K562 (cell line): ENCODE results near the gene ENTREP3. TPM values are rescaled to one million over a fixed set of nuclear protein-coding genes. Genes with fewer than 3 reads are reported as not detected.
A peak's percentile ranks its signal among the peaks of the same experiment; 100 is the strongest.

ENCODE experiments used
- ATAC-seq: fragments of 200-7000 bp; cut with Tn5 transposase; 3 replicates; pipeline ENCODE4 v1.9.1; 2020; ENCODE audit warnings: moderate library complexity
- BruUV-seq: library from RNA; stranded (reverse); fragments of 400-500 nt; replicated peaks from 2 replicates; lab custom pipeline; 2021; lab: Mats Ljungman, UMichigan
- CTCF ChIA-PET: fragments of 300-600 bp; formaldehyde crosslinking; extraction: SDS; loops from one replicate; lab custom pipeline; 2021; ENCODE audit warnings: low intra/inter-chr PET ratio; lab: Yijun Ruan, JAX
- POLR2A ChIA-PET: fragments of 300-600, 350-650 bp; sonication (Branson Sonifier 250); formaldehyde crosslinking; extraction: SDS; loops from one replicate; lab custom pipeline; 2021; ENCODE audit warnings: antibody characterized with exemption, inconsistent platforms; lab: Yijun Ruan, JAX
- DNase-seq, 4 experiments: peaks; one replicate each; pipeline versions ENCODE4 v3.0.0 to v3.0.0-alpha.2; 2011 to 2018; ENCODE audit warnings: low spot score in 3 of 4, mixed read lengths in 3 of 4; ENCODE audit errors: extremely low read depth in 1 of 4
- FAIRE-seq: peaks from 2 replicates; lab custom pipeline; 2011; peaks lifted over from hg19 to GRCh38; lab: Jason Lieb, UNC
- H2AFZ ChIP-seq: 2 replicates; pipeline ENCODE4 v1.6.0; 2011; ENCODE audit warnings: low read depth, low read length, control low read depth, inconsistent platforms
- H3K27ac ChIP-seq: fragments of 200-600 bp; 3 replicates; pipeline ENCODE4 v1.8.0; 2011; ENCODE audit warnings: low read depth, mild to moderate bottlenecking, control low read depth, inconsistent platforms, low read length, moderate library complexity, mixed read lengths; ENCODE audit errors: extremely low read depth
- H3K27me3 ChIP-seq, 2 experiments: fragments of 300-600 bp in 1 of 2; 2 replicates in 1 of 2; 3 replicates in 1 of 2; pipeline versions ENCODE4 v1.6.0 to v1.8.0; 2011; ENCODE audit warnings: inconsistent platforms in 2 of 2, low read length in 2 of 2, mild to moderate bottlenecking in 1 of 2, mixed read lengths in 1 of 2, moderate library complexity in 1 of 2; ENCODE audit not compliant: control insufficient read depth in 2 of 2, insufficient read depth in 2 of 2
- H3K36me3 ChIP-seq: fragments of 300-600 bp; 3 replicates; pipeline ENCODE4 v1.8.0; 2011; ENCODE audit warnings: mild to moderate bottlenecking, low read length, inconsistent platforms; ENCODE audit not compliant: control insufficient read depth, insufficient read depth
- H3K4me1 ChIP-seq, 2 experiments: fragments of 200-600 bp in 1 of 2; replicated peaks in 1 of 2; 2 replicates in 1 of 2; 3 replicates in 1 of 2; pipeline versions ENCODE4 v1.5.1 to v1.8.0; 2011; ENCODE audit warnings: inconsistent platforms in 2 of 2, low read length in 2 of 2, mild to moderate bottlenecking in 1 of 2, mixed read lengths in 1 of 2, moderate library complexity in 1 of 2; ENCODE audit not compliant: control insufficient read depth in 2 of 2, insufficient read depth in 2 of 2
- H3K4me2 ChIP-seq: 2 replicates; pipeline ENCODE4 v1.6.1; 2011; ENCODE audit warnings: low read length, control low read depth, inconsistent platforms, mixed read lengths; ENCODE audit not compliant: insufficient read depth
- H3K4me3 ChIP-seq: fragments of 200-600 bp; sonication (generic), shearing (Covaris generic); 2 replicates; pipeline ENCODE4 v1.5.1; 2016; ENCODE audit warnings: control low read depth, inconsistent platforms
- H3K79me2 ChIP-seq: fragments of 200-600 bp; 3 replicates; pipeline ENCODE4 v1.8.0; 2011; ENCODE audit warnings: low read length, inconsistent platforms; ENCODE audit not compliant: control insufficient read depth, insufficient read depth
- H3K9ac ChIP-seq, 2 experiments: 2 replicates each; pipeline versions ENCODE4 v1.6.0 to v1.6.1; 2011; ENCODE audit warnings: low read depth in 2 of 2, low read length in 2 of 2, control low read depth in 1 of 2, inconsistent platforms in 1 of 2, mild to moderate bottlenecking in 1 of 2, mixed read lengths in 1 of 2; ENCODE audit not compliant: insufficient read depth in 1 of 2
- H3K9me1 ChIP-seq: one replicate; pipeline ENCODE4 v1.6.0; 2011; ENCODE audit warnings: inconsistent platforms, mild to moderate bottlenecking, low read length, moderate library complexity; ENCODE audit not compliant: control insufficient read depth, insufficient read depth
- H3K9me3 ChIP-seq: replicated peaks from 2 replicates; pipeline ENCODE4 v1.5.1; 2011; ENCODE audit warnings: low read depth, low read length, inconsistent platforms; ENCODE audit not compliant: control insufficient read depth, insufficient read depth
- H4K20me1 ChIP-seq: replicated peaks from 2 replicates; pipeline ENCODE4 v1.6.1; 2011; ENCODE audit warnings: low read length, inconsistent platforms, mixed read lengths; ENCODE audit not compliant: control insufficient read depth, insufficient read depth
- ESRRA ChIP-seq: fragments of 450-650 bp; IDR thresholded peaks from 2 replicates; pipeline ENCODE4 v1.6.1; 2014; ENCODE audit warnings: low read depth, mild to moderate bottlenecking, moderate library complexity, borderline replicate concordance
- ESRRB ChIP-seq: fragments of 250-450 bp; sonication (Bioruptor Pico); IDR thresholded peaks from 2 replicates; pipeline ENCODE4 v1.5.0; 2020; ENCODE audit warnings: mild to moderate bottlenecking, moderate library complexity, borderline replicate concordance
- FOXM1 ChIP-seq, 2 experiments: fragments of 450-650 bp in 1 of 2; sonication (generic) in 1 of 2; formaldehyde crosslinking in 1 of 2; IDR thresholded peaks; 2 replicates each; pipeline versions ENCODE4 v1.6.1 to v1.9.0; 2017 to 2022; ENCODE audit warnings: low read depth in 2 of 2, mild to moderate bottlenecking in 2 of 2, missing genetic modification reagents in 1 of 2, moderate library complexity in 1 of 2
- IRF2 ChIP-seq: sonication (generic); formaldehyde crosslinking; IDR thresholded peaks from 2 replicates; pipeline ENCODE4 v1.8.1; 2022; ENCODE audit warnings: mild to moderate bottlenecking, missing genetic modification reagents
- MTA3 ChIP-seq: fragments of 450-650 bp; formaldehyde crosslinking; IDR thresholded peaks from 2 replicates; pipeline ENCODE4 v1.6.1; 2017; ENCODE audit warnings: mild to moderate bottlenecking, borderline replicate concordance
- PHTF2 ChIP-seq: fragments of 250-450 bp; sonication (Bioruptor Pico); IDR thresholded peaks from 2 replicates; pipeline ENCODE4 v1.5.0; 2021; ENCODE audit warnings: mild to moderate bottlenecking
- SIRT6 ChIP-seq: IDR thresholded peaks from one replicate; pipeline ENCODE4 v1.6.1; 2012; ENCODE audit warnings: low read depth, mild to moderate bottlenecking, control low read depth, inconsistent platforms, low read length, moderate library complexity
- SRSF7 ChIP-seq: fragments of 200-400 bp; formaldehyde crosslinking; optimal IDR thresholded peaks from 2 replicates; pipeline ENCODE3; 2017; ENCODE audit warnings: mild to moderate bottlenecking, low read depth, low read length
- TFAP4 ChIP-seq: sonication (generic); formaldehyde crosslinking; IDR thresholded peaks from 2 replicates; pipeline ENCODE4 v1.8.0; 2022; ENCODE audit warnings: missing genetic modification reagents, mild to moderate bottlenecking, moderate library complexity, borderline replicate concordance
- YBX1 ChIP-seq: fragments of 450-650 bp; IDR thresholded peaks from 2 replicates; pipeline ENCODE4 v1.7.1; 2016; ENCODE audit warnings: mild to moderate bottlenecking
- ZNF76 ChIP-seq: fragments of 250-450 bp; sonication (Bioruptor Pico); IDR thresholded peaks from 2 replicates; pipeline ENCODE4 v1.4.0; 2020; ENCODE audit warnings: mild to moderate bottlenecking, moderate library complexity, borderline replicate concordance
- WGBS: fragments of 100-300 bp; shearing (Covaris generic); methylation state at CpG from one replicate; pipeline ENCODE4 v1.1.6; 2016; ENCODE audit warnings: low coverage, mixed read lengths; ENCODE audit not compliant: insufficient coverage; ENCODE audit errors: missing lambda C conversion rate; 5-methylcytosine and 5-hydroxymethylcytosine counted together
- in situ Hi-C: fragments of 300-500 bp; cut with MboI; formaldehyde crosslinking; loops from 4 replicates; pipeline ENCODE4 v1.15.0; 2018; ENCODE audit warnings: inconsistent platforms, mixed read lengths
- intact Hi-C: fragments of 100-400 bp; cut with micrococcal nuclease; formaldehyde crosslinking; loops from 2 replicates; pipeline ENCODE4 v1.14.2; 2022
- polyA plus RNA-seq, 8 experiments: library from polyadenylated mRNA; depleted of rRNA in 4 of 8; stranded (reverse) in 5 of 8; unstranded in 3 of 8; fragments of >200 nt; fragmentation: Nextera tagmentation in 2 of 8; fragmentation: Illumina TruSeq in 1 of 8; extraction: Ambion mirVana in 2 of 8; extraction: Trizol in 1 of 8; gene quantifications; 2 replicates each; pipeline versions ENCODE4 v1.2.1 to v1.2.3, GENCODE V29; 2011 to 2014; ENCODE audit warnings: inconsistent platforms in 1 of 8, missing spikeins in 1 of 8
- total RNA-seq, 7 experiments: library from RNA; depleted of rRNA in 6 of 7; stranded (reverse); fragments of >200 nt in 6 of 7; fragmentation: Illumina TruSeq in 2 of 7; extraction: Trizol in 2 of 7; gene quantifications; 2 replicates each; pipeline versions ENCODE4 v1.2.1 to v1.2.3, GENCODE V29; 2011 to 2021; ENCODE audit warnings: low replicate concordance in 1 of 7
- TF ChIP-seq, protein P1 (sequence below): fragments of 450-650 bp; formaldehyde crosslinking; IDR thresholded peaks from 2 replicates; pipeline ENCODE4 v1.4.0; 2022; ENCODE audit warnings: mild to moderate bottlenecking, moderate library complexity
- TF ChIP-seq, protein P2 (sequence below): sonication (generic); formaldehyde crosslinking; IDR thresholded peaks from 2 replicates; pipeline ENCODE4 v1.9.0; 2022; ENCODE audit warnings: mild to moderate bottlenecking, missing genetic modification reagents

Gene ENTREP3
- total and polyA plus RNA-seq, 9 of the 15 experiments (the other 6 are each of a cell fraction or from before 2014, with no cell fraction given): 1.9 to 41.8 (median 5.9) TPM

GRCh38 chr1:155254228-155254713 lies 1.0 kb downstream of the ENTREP3 start:
- CTCF ChIA-PET: interaction anchor here (1.2 kb wide), 1 partner anchor 69 kb away, joined by 4 read pairs; no protein-coding TSS in a partner anchor
- no TSS peak for BruUV-seq
- intact Hi-C loops: loop anchor here (5.0 to 10.0 kb wide), 2 partner anchors 251 to 338 kb away; no protein-coding TSS in a partner anchor

More at GRCh38 chr1:155254228-155254713, 1.0 kb downstream of the ENTREP3 start:
- H3K4me2 ChIP-seq: peak overlapping the region; percentile 81
- peaks cover 18% of the 10 kb centered on the region for H3K79me2 ChIP-seq
- peak overlapping the region; percentile 93; the same call in 1 of the 2 replicates for H2AFZ ChIP-seq
- peak overlapping the region; percentile 65; the same call in 2 of the 3 replicates for H3K27ac ChIP-seq
- peak overlapping the region; percentile 58 for H3K4me3 ChIP-seq
- POLR2A ChIA-PET: no interaction called here
- peak overlapping the region; percentile 75 to 97; a peak in 3 of 4 replicates for H3K9ac ChIP-seq
- H3K27me3 ChIP-seq: no peaks in the 10 kb centered on the region
- H3K9me3 ChIP-seq: no peaks in the 10 kb centered on the region
- DNase-seq: peak in 2 of 4 experiments; percentile 23 to 31
- no peak for ATAC-seq
- H3K9me1 ChIP-seq: no peaks in the 10 kb centered on the region
- FAIRE-seq: no peak
- TF ChIP-seq FOXM1 (IDR thresholded peaks at IDR 0.05; ENCODE audit: low read depth) (no peak), FOXM1 (CRISPR knock-in tag; IDR thresholded peaks at IDR 0.05; ENCODE audit: low read depth) (0 out of 2 replicates have a peak, but pooled peaks have one; percentile 10), PHTF2 (no peak), ZNF76 (CRISPR knock-in tag) (no peak), TFAP4 (CRISPR knock-in tag) (peak; percentile 58; the same call in 1 of the 2 replicates), ESRRA (no peak), YBX1 (no peak), IRF2 (CRISPR knock-in tag) (no peak), MTA3 (0 out of 2 replicates have a peak, but pooled peaks have one; percentile 7), SRSF7 (no peak), ESRRB (CRISPR knock-in tag) (no peak), SIRT6 (no peak)
- TF ChIP-seq, protein P1, sequence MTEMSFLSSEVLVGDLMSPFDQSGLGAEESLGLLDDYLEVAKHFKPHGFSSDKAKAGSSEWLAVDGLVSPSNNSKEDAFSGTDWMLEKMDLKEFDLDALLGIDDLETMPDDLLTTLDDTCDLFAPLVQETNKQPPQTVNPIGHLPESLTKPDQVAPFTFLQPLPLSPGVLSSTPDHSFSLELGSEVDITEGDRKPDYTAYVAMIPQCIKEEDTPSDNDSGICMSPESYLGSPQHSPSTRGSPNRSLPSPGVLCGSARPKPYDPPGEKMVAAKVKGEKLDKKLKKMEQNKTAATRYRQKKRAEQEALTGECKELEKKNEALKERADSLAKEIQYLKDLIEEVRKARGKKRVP (CRISPR knock-in tag): no peak
- TF ChIP-seq, protein P2, sequence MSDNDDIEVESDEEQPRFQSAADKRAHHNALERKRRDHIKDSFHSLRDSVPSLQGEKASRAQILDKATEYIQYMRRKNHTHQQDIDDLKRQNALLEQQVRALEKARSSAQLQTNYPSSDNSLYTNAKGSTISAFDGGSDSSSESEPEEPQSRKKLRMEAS (CRISPR knock-in tag): peak; percentile 10; the same call in 1 of the 2 replicates
- H3K36me3 ChIP-seq: peaks cover 35% of the 10 kb centered on the region; the same call in 2 of the 3 replicates
- peaks cover 25 to 48% of the 10 kb centered on the region in 2 experiments for H3K4me1 ChIP-seq
- no peaks in the 10 kb centered on the region for H4K20me1 ChIP-seq
- in situ Hi-C loops: loop anchor here (10.0 kb wide), 1 partner anchor 341 kb away; no protein-coding TSS in a partner anchor
- WGBS: 48% methylated on average over 10 of the region's 12 CpGs
